Liver (tissue), 9 donors: Measurements from ENCODE around the gene IFT57. TPM values are rescaled to one million over a fixed set of nuclear protein-coding genes. Genes with fewer than 3 reads are reported as not detected.

Experiments used
- DNase-seq: peaks from one replicate; pipeline ENCODE4 v3.0.0-alpha.2; 2017; ENCODE audit warnings: low spot score
- H3K27ac ChIP-seq, 2 donors: one replicate each; pipeline ENCODE4 v1.7.0; 2013; ENCODE audit warnings: inconsistent platforms in 2 of 2, low read length in 2 of 2, control low read depth in 1 of 2, low read depth in 1 of 2, mild to moderate bottlenecking in 1 of 2
- H3K27me3 ChIP-seq, 4 donors: one replicate each; pipeline versions ENCODE4 v1.6.1 to v1.7.0; 2013; ENCODE audit warnings: low read length in 3 of 4, inconsistent platforms in 1 of 4, mild to moderate bottlenecking in 1 of 4, moderate library complexity in 1 of 4; ENCODE audit not compliant: control insufficient read depth in 4 of 4, insufficient read depth in 4 of 4
- H3K36me3 ChIP-seq, 4 donors: one replicate each; pipeline versions ENCODE4 v1.6.1 to v1.7.0; 2013; ENCODE audit warnings: low read length in 3 of 4, mild to moderate bottlenecking in 3 of 4, low read depth in 1 of 4, moderate library complexity in 1 of 4; ENCODE audit not compliant: control insufficient read depth in 4 of 4, insufficient read depth in 3 of 4
- H3K4me1 ChIP-seq, 4 donors: one replicate each; pipeline versions ENCODE4 v1.6.1 to v1.7.0; 2013; ENCODE audit warnings: low read length in 3 of 4, mild to moderate bottlenecking in 3 of 4, moderate library complexity in 1 of 4; ENCODE audit not compliant: control insufficient read depth in 4 of 4, insufficient read depth in 4 of 4
- H3K4me3 ChIP-seq, 3 donors: one replicate each; pipeline versions ENCODE4 v1.6.1 to v1.7.0; 2013; ENCODE audit warnings: low read length in 3 of 3, control low read depth in 1 of 3, low read depth in 1 of 3, mild to moderate bottlenecking in 1 of 3
- H3K9ac ChIP-seq, 2 donors: one replicate each; pipeline ENCODE4 v1.7.0; 2013; ENCODE audit warnings: low read length in 2 of 2, mild to moderate bottlenecking in 2 of 2, moderate library complexity in 2 of 2, control low read depth in 1 of 2, low read depth in 1 of 2
- H3K9me3 ChIP-seq, 4 donors: one replicate each; pipeline versions ENCODE4 v1.6.1 to v1.7.0; 2013; ENCODE audit warnings: low read length in 3 of 4; ENCODE audit not compliant: control insufficient read depth in 4 of 4
- ATF3 ChIP-seq: IDR thresholded peaks from 2 replicates; pipeline ENCODE4 v1.6.1; 2016; ENCODE audit warnings: antibody characterized with exemption
- CTCF ChIP-seq: fragments of 150-350 bp; IDR thresholded peaks from 2 replicates; pipeline ENCODE4 v1.5.1; 2017; ENCODE audit warnings: improper control_type of control experiment, low read depth, low read length; ENCODE audit not compliant: missing input control
- FOXA1 ChIP-seq: IDR thresholded peaks from 2 replicates; pipeline ENCODE4 v1.6.1; 2016; ENCODE audit warnings: antibody characterized with exemption
- FOXA2 ChIP-seq: IDR thresholded peaks from 2 replicates; pipeline ENCODE4 v1.6.1; 2016; ENCODE audit warnings: antibody characterized with exemption
- GABPA ChIP-seq, 2 donors: IDR thresholded peaks in 1 of 2; conservative IDR thresholded peaks in 1 of 2; 2 replicates each; pipeline ENCODE4 v1.6.1; 2016; ENCODE audit warnings: antibody characterized with exemption in 2 of 2, mild to moderate bottlenecking in 1 of 2, moderate library complexity in 1 of 2
- HNF4A ChIP-seq, 2 donors: conservative IDR thresholded peaks; 2 replicates each; pipeline ENCODE4 v1.6.1; 2016; ENCODE audit warnings: antibody characterized with exemption in 2 of 2, mild to moderate bottlenecking in 2 of 2
- HNF4G ChIP-seq: IDR thresholded peaks from 2 replicates; pipeline ENCODE4 v1.6.1; 2016; ENCODE audit warnings: antibody characterized with exemption
- JUND ChIP-seq, 2 donors: IDR thresholded peaks; 2 replicates each; pipeline ENCODE4 v1.6.1; 2016; ENCODE audit warnings: antibody characterized with exemption in 2 of 2
- NR2F2 ChIP-seq: IDR thresholded peaks from 2 replicates; pipeline ENCODE4 v1.6.1; 2016; ENCODE audit warnings: antibody characterized with exemption
- RAD21 ChIP-seq, 2 donors: IDR thresholded peaks; 2 replicates each; pipeline ENCODE4 v1.6.1; 2016; ENCODE audit warnings: antibody characterized with exemption in 2 of 2, mild to moderate bottlenecking in 2 of 2
- RXRA ChIP-seq, 2 donors: IDR thresholded peaks; 2 replicates each; pipeline ENCODE4 v1.6.1; 2017 to 2018; ENCODE audit warnings: antibody characterized with exemption in 2 of 2, mild to moderate bottlenecking in 1 of 2
- SP1 ChIP-seq: IDR thresholded peaks from 2 replicates; pipeline ENCODE4 v1.6.1; 2018; ENCODE audit warnings: antibody characterized with exemption, mild to moderate bottlenecking
- YY1 ChIP-seq: IDR thresholded peaks from 2 replicates; pipeline ENCODE4 v1.6.1; 2016; ENCODE audit warnings: antibody characterized with exemption, mild to moderate bottlenecking
- WGBS: extraction: QIAGEN DNeasy Blood & Tissue Kit; methylation state at CpG from one replicate; pipeline ENCODE4 v1.1.7; 2013; 5-methylcytosine and 5-hydroxymethylcytosine counted together
- polyA plus RNA-seq, 2 donors: library from polyadenylated mRNA; stranded (reverse) in 1 of 2; unstranded in 1 of 2; fragments of 200-250 nt in 1 of 2; fragments of >200 nt in 1 of 2; fragmentation: Nextera tagmentation in 1 of 2; extraction: Ambion mirVana in 1 of 2; gene quantifications; one replicate each; pipeline versions ENCODE4 v1.2.1 to v1.2.3, GENCODE V29; 2013 to 2015
- total RNA-seq, 2 donors: library from RNA; depleted of rRNA; stranded (reverse); fragments of >200 nt; gene quantifications; one replicate each; pipeline ENCODE4 v1.2.3, GENCODE V29; 2014
- donor health status: healthy.
- donor health status: healthy.
- donor health status: healthy.
- donor health status: healthy.
- donor health status: healthy.

Gene IFT57
- total and polyA plus RNA-seq, 4 donors, result 5.2 to 9.2 (median 7.3) TPM

DNA sequence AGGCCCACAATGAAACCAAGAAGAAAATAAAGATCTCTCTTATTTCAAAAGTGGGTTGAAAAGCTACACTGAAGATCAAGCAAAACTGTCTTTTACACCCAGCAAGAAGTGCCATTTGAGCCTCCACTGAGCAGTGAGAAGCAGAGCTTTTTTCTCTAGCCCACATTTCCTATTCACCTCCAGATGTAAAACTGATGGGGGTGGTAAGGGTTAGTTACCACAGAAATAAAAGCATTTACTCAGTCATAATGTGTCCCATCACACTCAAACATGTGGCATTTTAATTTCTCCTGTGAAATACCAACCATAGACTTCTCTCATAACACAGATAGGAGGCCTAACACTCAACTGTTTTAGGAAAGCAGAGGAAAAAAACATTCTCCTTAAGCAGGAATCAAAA is 21.0 kb downstream of the IFT57 start:
- H3K4me3 ChIP-seq, result no peak overlapping the region
- no peak overlapping the region for H3K9ac ChIP-seq
- H3K9me3 ChIP-seq, result no peaks in the 10 kb centered on the region
- H3K27ac ChIP-seq, result no peak overlapping the region
- H3K36me3 ChIP-seq, result no peaks in the 10 kb centered on the region
- no peak for DNase-seq
- no peaks in the 10 kb centered on the region for H3K27me3 ChIP-seq
- no peaks in the 10 kb centered on the region for H3K4me1 ChIP-seq
- TF ChIP-seq HNF4G (no peak), YY1 (no peak), JUND (IDR thresholded peaks at IDR 0.05) (no peak), RXRA (IDR thresholded peaks at IDR 0.05) (no peak), CTCF (no peak), FOXA1 (no peak), GABPA (IDR thresholded peaks at IDR 0.05 in 1 of 2, conservative IDR thresholded peaks at IDR 0.05 in 1 of 2) (no peak)

GRCh38 chr3:108200578-108200977 is 21.6 kb downstream of the IFT57 start:
- H3K4me3 ChIP-seq, result no peak overlapping the region
- H3K4me1 ChIP-seq, result no peaks in the 10 kb centered on the region
- H3K9ac ChIP-seq, result no peak overlapping the region
- DNase-seq, result no peak
- no peaks in the 10 kb centered on the region for H3K36me3 ChIP-seq
- TF ChIP-seq CTCF (no peak), FOXA2 (no peak)
- no peaks in the 10 kb centered on the region for H3K27me3 ChIP-seq
- 93% methylated on average over 1 of the region's 1 CpG for WGBS
- no peak overlapping the region for H3K27ac ChIP-seq
- no peaks in the 10 kb centered on the region for H3K9me3 ChIP-seq

DNA sequence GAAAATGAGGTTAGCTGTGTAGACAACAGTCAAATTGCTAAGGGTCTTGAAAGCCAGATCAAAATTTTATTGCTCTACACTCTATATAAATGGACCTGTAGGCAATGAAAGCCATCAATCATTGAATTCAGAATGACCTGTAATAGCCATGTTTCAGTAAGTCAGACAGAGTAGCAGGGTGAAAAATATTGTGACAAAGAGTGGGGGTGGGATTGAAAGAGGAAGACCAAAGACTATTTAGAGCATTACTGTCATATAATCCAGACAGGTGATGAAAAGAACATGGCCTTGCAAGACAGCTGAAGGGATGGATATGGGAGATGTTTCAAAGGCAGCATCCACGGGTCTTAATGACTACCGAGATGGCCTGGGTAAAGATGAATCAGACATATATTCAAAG is 22.2 kb downstream of the IFT57 start:
- Histone ChIP-seq H3K36me3 (no peaks in the 10 kb centered on the region), H3K4me1 (no peaks in the 10 kb centered on the region), H3K4me3 (no peak overlapping the region), H3K27me3 (no peaks in the 10 kb centered on the region), H3K9ac (no peak overlapping the region), H3K27ac (no peak overlapping the region), H3K9me3 (no peaks in the 10 kb centered on the region)
- no peak for DNase-seq
- 93% methylated on average over 2 of the region's 2 CpGs for WGBS
- TF ChIP-seq RAD21 (IDR thresholded peaks at IDR 0.05) (no peak), NR2F2 (no peak), ATF3 (no peak), FOXA1 (no peak), GABPA (IDR thresholded peaks at IDR 0.05 in 1 of 2, conservative IDR thresholded peaks at IDR 0.05 in 1 of 2) (no peak), HNF4A (conservative IDR thresholded peaks at IDR 0.05) (no peak), SP1 (no peak), RXRA (IDR thresholded peaks at IDR 0.05) (no peak)
